EH (cell line): Measurements from ENCODE around the gene ASB15.

Source experiments
- DNase-seq: peaks from one replicate; pipeline ENCODE4 v3.0.0-alpha.2; 2015; ENCODE audit warnings: low read depth

The ASB15 gene

GRCh38 chr7:123663200-123663599, 61.6 kb downstream of the ASB15 start:
- DNase-seq, result no peak

GRCh38 chr7:123665157-123665556, 63.5 kb downstream of the ASB15 start:
- DNase-seq, result no peak

GRCh38 chr7:123665896-123666295, 64.3 kb downstream of the ASB15 start:
- DNase-seq, result no peak

- DNase-seq, result no peak
Measured at GRCh38 chr7:123666492-123666891, 64.9 kb downstream of the ASB15 start.

GRCh38 chr7:123669485-123669884, 67.9 kb downstream of the ASB15 start:
- no peak for DNase-seq

GRCh38 chr7:123673137-123673732, 71.6 kb downstream of the ASB15 start:
- DNase-seq, result no peak

GRCh38 chr7:123673752-123674398, 72.3 kb downstream of the ASB15 start:
- no peak for DNase-seq

- DNase-seq, result peak; percentile 43
Measured at GRCh38 chr7:123674399-123675180, 73.0 kb downstream of the ASB15 start.

- peak; percentile 51 for DNase-seq
Measured at GRCh38 chr7:123675181-123675473, 73.5 kb downstream of the ASB15 start.

GRCh38 chr7:123677061-123677715, 75.6 kb downstream of the ASB15 start:
- DNase-seq, result no peak

- no peak for DNase-seq
Measured at GRCh38 chr7:123679614-123680013, 78.0 kb downstream of the ASB15 start.

GRCh38 chr7:123680580-123680979, 79.0 kb downstream of the ASB15 start:
- DNase-seq, result no peak

GRCh38 chr7:123681561-123681960, 79.9 kb downstream of the ASB15 start:
- DNase-seq, result no peak

- peak; percentile 80 for DNase-seq
Measured at GRCh38 chr7:123682690-123683089, 81.1 kb downstream of the ASB15 start.

- no peak for DNase-seq
Measured at GRCh38 chr7:123687161-123687560, 85.5 kb downstream of the ASB15 start.

- no peak for DNase-seq
Measured at GRCh38 chr7:123687727-123688126, 86.1 kb downstream of the ASB15 start.
